Ovary (tissue), 3 donors: Measurements from ENCODE around the gene AGPAT2.

Experiments
- CTCF ChIP-seq, 3 donors: fragments of 450-650 bp in 2 of 3; fragments of 200-600 bp in 1 of 3; IDR thresholded peaks; one replicate each; pipeline versions ENCODE4 v1.5.1 to v1.8.0; 2016 to 2022; ENCODE audit warnings: antibody characterized with exemption in 3 of 3, mild to moderate bottlenecking in 1 of 3
- EP300 ChIP-seq: sonication (generic); formaldehyde crosslinking; IDR thresholded peaks from one replicate; pipeline ENCODE4 v1.6.1; 2017; ENCODE audit warnings: antibody characterized with exemption
- POLR2A ChIP-seq: fragments of 450-650 bp; IDR thresholded peaks from one replicate; pipeline ENCODE4 v1.6.1; 2017; ENCODE audit warnings: antibody characterized with exemption, mild to moderate bottlenecking, moderate library complexity
- donor health status: DM: no; HTN: no; CAD: no.

DNA sequence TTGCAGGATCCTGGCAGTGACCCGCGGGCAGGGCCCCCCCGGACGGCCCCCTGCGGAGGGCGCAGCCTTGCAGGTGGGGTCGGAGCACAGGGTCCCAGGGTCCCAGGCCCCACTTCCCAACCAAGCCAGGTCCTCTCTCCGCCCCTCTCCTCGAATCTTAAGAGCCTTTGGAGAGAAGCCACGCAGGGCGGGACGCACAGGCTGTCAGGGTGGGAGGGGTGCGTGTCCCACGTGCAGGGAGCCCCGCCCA is 43.0 kb downstream of the AGPAT2 start:
- TF ChIP-seq CTCF (IDR thresholded peaks at IDR 0.05), result no peak
- no peak for TF ChIP-seq POLR2A
- no peak for TF ChIP-seq EP300
